Measurements from ENCODE around the gene RAP1GAP2. TPM values are rescaled to one million over a fixed set of nuclear protein-coding genes. Genes with fewer than 3 reads are reported as not detected.

Gene RAP1GAP2
- total RNA-seq, 1 donor from 2014 or later, result 8.6 TPM

GRCh38 chr17:3040882-3041281 lies 244.6 kb downstream of the RAP1GAP2 start:
- Histone ChIP-seq H3K4me2 (ENCODE audit: low read length) (no peak overlapping the region), H2AFZ (ENCODE audit: low read depth, low read length) (no peak overlapping the region), H3K9me3 (ENCODE audit: insufficient read depth, low read depth, low read length) (peaks cover 9% of the 10 kb centered on the region), H3K9ac (ENCODE audit: low read length) (no peak overlapping the region), H3K4me1 (ENCODE audit: insufficient read depth, low read length) (no peaks in the 10 kb centered on the region), H4K20me1 (ENCODE audit: insufficient read depth, low read length) (no peaks in the 10 kb centered on the region), H3K4me3 (ENCODE audit: insufficient read depth, low read depth, low read length) (no peak overlapping the region), H3K36me3 (ENCODE audit: insufficient read depth, low read length) (no peaks in the 10 kb centered on the region), H3K27me3 (ENCODE audit: insufficient read depth, low read length) (peaks cover 2% of the 10 kb centered on the region), H3K27ac (ENCODE audit: low read depth, low read length) (no peak overlapping the region), H3K79me2 (ENCODE audit: insufficient read depth, low read length) (no peaks in the 10 kb centered on the region)
- DNase-seq (ENCODE audit: low read depth), result no peak
- no peak for FAIRE-seq
- TF ChIP-seq CTCF (IDR thresholded peaks at IDR 0.05; ENCODE audit: insufficient read depth, low read depth, low read length), result no peak
- no peak for TF ChIP-seq EZH2 (IDR thresholded peaks at IDR 0.05; ENCODE audit: insufficient read depth, low read length)
- Mint-ChIP-seq H3K9me3 (ENCODE audit: unreplicated experiment) (peaks cover 18% of the 10 kb centered on the region), H3K4me1 (ENCODE audit: low read depth, unreplicated experiment) (no peaks in the 10 kb centered on the region), H3K27me3 (ENCODE audit: low read depth, unreplicated experiment) (peaks cover 16% of the 10 kb centered on the region), H3K27ac (ENCODE audit: unreplicated experiment) (no peak overlapping the region), H3K4me3 (ENCODE audit: unreplicated experiment) (no peak overlapping the region), H3K36me3 (ENCODE audit: low read depth, unreplicated experiment) (peaks cover 2% of the 10 kb centered on the region)

- H3K9me3 ChIP-seq (ENCODE audit: insufficient read depth, low read depth, low read length), result peaks cover 9% of the 10 kb centered on the region
- no peak overlapping the region for H3K9ac ChIP-seq (ENCODE audit: low read length)
- no peaks in the 10 kb centered on the region for H3K36me3 ChIP-seq (ENCODE audit: insufficient read depth, low read length)
- TF ChIP-seq CTCF (IDR thresholded peaks at IDR 0.05; ENCODE audit: insufficient read depth, low read depth, low read length) (no peak), EZH2 (IDR thresholded peaks at IDR 0.05; ENCODE audit: insufficient read depth, low read length) (no peak)
- H2AFZ ChIP-seq (ENCODE audit: low read depth, low read length), result no peak overlapping the region
- Mint-ChIP-seq H3K27ac (ENCODE audit: unreplicated experiment) (no peak overlapping the region), H3K4me3 (ENCODE audit: unreplicated experiment) (no peak overlapping the region), H3K27me3 (ENCODE audit: low read depth, unreplicated experiment) (peaks cover 14% of the 10 kb centered on the region), H3K4me1 (ENCODE audit: low read depth, unreplicated experiment) (no peaks in the 10 kb centered on the region), H3K9me3 (ENCODE audit: unreplicated experiment) (peaks cover 18% of the 10 kb centered on the region), H3K36me3 (ENCODE audit: low read depth, unreplicated experiment) (peaks cover 2% of the 10 kb centered on the region)
- no peaks in the 10 kb centered on the region for H3K79me2 ChIP-seq (ENCODE audit: insufficient read depth, low read length)
- H3K4me3 ChIP-seq (ENCODE audit: insufficient read depth, low read depth, low read length), result no peak overlapping the region
- H3K27ac ChIP-seq (ENCODE audit: low read depth, low read length), result no peak overlapping the region
- H3K4me1 ChIP-seq (ENCODE audit: insufficient read depth, low read length), result no peaks in the 10 kb centered on the region
- no peak overlapping the region for H3K4me2 ChIP-seq (ENCODE audit: low read length)
- no peak for FAIRE-seq
- no peak for DNase-seq (ENCODE audit: low read depth)
- H3K27me3 ChIP-seq (ENCODE audit: insufficient read depth, low read length), result no peaks in the 10 kb centered on the region
- H4K20me1 ChIP-seq (ENCODE audit: insufficient read depth, low read length), result no peaks in the 10 kb centered on the region
Observed at GRCh38 chr17:3043737-3044365, 247.6 kb downstream of the RAP1GAP2 start.

- H3K9me3 Mint-ChIP-seq (ENCODE audit: unreplicated experiment), result peaks cover 16% of the 10 kb centered on the region
- Histone ChIP-seq H3K4me3 (ENCODE audit: insufficient read depth, low read depth, low read length) (no peak overlapping the region), H3K4me2 (ENCODE audit: low read length) (no peak overlapping the region), H3K4me1 (ENCODE audit: insufficient read depth, low read length) (no peaks in the 10 kb centered on the region), H3K9ac (ENCODE audit: low read length) (no peak overlapping the region), H2AFZ (ENCODE audit: low read depth, low read length) (no peak overlapping the region), H3K36me3 (ENCODE audit: insufficient read depth, low read length) (no peaks in the 10 kb centered on the region), H3K79me2 (ENCODE audit: insufficient read depth, low read length) (no peaks in the 10 kb centered on the region), H3K27ac (ENCODE audit: low read depth, low read length) (no peak overlapping the region), H3K27me3 (ENCODE audit: insufficient read depth, low read length) (no peaks in the 10 kb centered on the region), H3K9me3 (ENCODE audit: insufficient read depth, low read depth, low read length) (peaks cover 9% of the 10 kb centered on the region), H4K20me1 (ENCODE audit: insufficient read depth, low read length) (no peaks in the 10 kb centered on the region)
- H3K27ac Mint-ChIP-seq (ENCODE audit: unreplicated experiment), result no peak overlapping the region
- FAIRE-seq (no peak), DNase-seq (ENCODE audit: low read depth) (no peak)
- no peaks in the 10 kb centered on the region for H3K4me1 Mint-ChIP-seq (ENCODE audit: low read depth, unreplicated experiment)
- TF ChIP-seq CTCF (IDR thresholded peaks at IDR 0.05; ENCODE audit: insufficient read depth, low read depth, low read length) (no peak), EZH2 (IDR thresholded peaks at IDR 0.05; ENCODE audit: insufficient read depth, low read length) (no peak)
- H3K4me3 Mint-ChIP-seq (ENCODE audit: unreplicated experiment), result no peak overlapping the region
- peaks cover 2% of the 10 kb centered on the region for H3K36me3 Mint-ChIP-seq (ENCODE audit: low read depth, unreplicated experiment)
- H3K27me3 Mint-ChIP-seq (ENCODE audit: low read depth, unreplicated experiment), result peaks cover 5% of the 10 kb centered on the region
Observed at GRCh38 chr17:3046753-3047152, 250.5 kb downstream of the RAP1GAP2 start.
